HG02763 (cell line): ENCODE results near the gene SLC35A1.

Experiments used
- ATAC-seq: cut with Tn5 transposase; IDR thresholded peaks from one replicate; pipeline ENCODE4 v1.9.1; 2021; ENCODE audit warnings: mild to moderate bottlenecking, moderate library complexity; ENCODE audit not compliant: unreplicated experiment

The SLC35A1 gene

DNA sequence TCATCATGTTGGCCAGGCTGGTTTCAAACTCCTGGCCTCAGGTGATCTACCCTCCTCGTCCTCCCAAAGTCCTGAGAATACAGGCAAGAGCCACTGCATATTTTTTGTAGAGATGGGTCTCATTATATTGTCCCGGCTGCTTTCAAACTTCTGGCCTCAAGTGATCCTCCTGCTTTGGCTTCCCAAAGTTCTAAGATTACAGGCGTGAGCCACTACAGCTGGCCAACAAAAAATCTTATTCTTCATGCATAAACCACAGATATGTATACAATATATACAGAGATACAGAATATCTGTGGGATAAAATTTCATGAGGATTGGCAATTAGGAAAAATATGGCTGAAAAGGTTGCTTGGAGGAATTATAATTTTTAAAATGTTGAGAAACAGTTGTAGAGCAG is 49.9 kb downstream of the SLC35A1 start:
- ATAC-seq = no peak

DNA sequence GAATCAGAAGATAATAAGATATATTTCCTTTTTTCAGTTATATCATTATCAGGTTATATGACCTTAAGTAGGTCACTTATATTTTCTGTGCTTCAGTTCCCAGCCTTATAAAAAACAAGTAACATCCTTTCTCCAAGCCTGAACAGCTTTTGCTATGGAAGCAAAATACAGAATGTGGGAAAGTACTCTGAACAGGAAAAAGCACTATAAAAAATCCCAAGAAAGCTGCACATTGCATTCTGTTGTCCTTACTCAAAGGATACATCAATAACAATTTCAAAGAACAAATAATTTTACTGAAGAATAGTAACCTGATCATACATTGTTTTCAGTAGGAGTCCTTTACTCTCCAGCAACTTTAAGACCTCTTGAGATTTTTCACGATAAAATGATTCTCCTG is 56.4 kb downstream of the SLC35A1 start:
- ATAC-seq = no peak

DNA sequence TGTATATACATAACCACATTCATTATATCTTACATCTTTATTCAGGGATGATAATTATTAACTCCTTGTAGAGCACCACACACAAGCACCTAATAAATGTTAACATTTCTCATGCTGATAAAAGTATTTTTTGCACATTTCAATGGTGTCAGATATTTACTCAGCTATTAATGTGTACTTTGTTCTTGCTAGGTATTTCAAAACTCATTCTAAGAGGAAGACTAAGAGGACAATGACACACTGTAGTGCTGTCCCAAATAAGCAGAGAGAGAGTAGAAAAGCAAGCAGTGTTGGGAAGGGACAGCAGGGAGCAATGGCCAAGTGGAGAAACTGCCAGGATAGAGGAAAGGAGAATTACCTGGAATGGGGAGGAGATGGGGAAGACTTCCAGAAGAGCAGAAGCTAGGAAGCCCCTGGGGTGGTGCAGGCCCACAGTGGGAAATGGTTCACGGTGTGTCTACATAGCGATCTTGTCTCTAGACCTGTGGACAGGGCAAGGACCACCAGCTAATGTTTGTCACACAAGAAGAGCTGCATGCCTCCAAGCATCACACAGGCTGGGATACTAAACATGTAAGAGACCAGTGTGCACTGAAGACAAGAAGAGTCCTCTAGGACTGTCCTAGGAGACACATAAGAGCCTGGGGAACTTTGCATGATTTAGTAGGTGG is 61.7 kb downstream of the SLC35A1 start:
- no peak for ATAC-seq

DNA sequence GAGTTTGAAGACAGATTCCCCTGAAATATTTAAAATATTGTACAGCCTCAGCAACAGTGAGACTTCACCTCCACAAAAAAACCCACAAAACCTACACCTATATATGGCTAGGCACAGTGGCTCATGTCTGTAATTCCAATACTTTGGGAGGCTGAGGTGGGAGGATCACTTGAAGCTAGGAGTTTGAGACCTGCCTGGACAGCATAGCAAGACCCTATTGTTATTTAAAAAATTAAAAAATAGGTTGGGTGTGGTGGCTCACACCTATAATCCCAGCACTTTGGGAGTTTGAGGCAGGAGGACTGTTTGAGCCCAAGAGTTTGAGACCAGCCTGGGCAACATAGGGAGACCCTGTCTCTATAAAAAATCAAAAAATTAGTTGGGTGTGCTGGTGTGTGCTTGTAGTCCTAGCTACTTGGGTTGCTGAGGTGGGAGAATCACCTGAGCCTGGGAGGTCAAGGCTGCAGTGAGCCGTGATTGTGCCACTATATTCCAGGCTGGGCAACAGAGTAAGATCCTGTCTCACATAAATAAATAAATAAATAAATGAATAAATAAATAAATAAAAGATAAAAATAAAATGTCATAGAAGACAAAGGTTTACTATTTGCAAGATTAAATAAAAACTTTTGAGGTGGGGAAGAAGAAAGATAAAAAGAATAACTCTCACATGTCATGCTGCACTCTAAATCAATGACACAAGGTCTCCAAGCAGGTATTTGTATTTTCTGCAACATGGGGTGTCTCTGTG is 65.9 kb downstream of the SLC35A1 start:
- ATAC-seq = no peak

DNA sequence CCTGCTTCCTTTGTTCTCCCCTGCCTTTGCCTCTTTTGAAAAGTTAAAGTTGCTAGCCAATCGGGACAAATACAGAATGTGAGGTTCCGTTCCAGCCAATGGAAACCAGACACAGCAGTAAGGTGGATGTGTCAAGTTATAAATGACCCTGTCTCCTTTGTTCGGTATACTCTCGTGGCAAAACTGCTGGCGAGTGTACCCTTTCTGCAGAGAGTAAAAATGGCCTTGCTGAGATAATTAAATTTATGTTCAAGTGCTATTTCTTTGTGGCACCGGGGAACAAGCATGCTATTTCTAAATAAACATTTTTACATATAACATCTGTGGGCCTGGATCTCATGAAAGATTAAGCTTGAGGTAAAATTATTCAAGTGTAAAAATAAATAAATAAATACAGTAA is 66.8 kb downstream of the SLC35A1 start:
- no peak for ATAC-seq

DNA sequence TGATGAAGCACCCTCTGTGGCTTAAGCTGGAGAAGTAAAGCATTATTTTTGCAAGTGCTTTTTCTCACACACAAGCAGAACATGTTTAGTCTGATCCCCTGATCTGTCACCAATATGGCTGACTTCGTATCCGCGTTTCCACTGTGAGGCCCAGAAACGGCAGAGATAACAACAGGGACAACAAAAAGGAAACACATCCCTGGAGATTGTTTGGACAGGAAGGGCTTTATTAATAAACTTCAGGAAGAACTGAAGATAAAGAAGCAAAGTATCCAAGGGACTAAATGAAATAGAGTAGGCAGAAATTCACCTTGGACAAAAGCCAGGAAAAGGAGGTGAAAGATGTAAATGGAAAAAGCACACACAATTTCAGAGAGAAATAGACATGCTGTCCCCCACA is 67.8 kb downstream of the SLC35A1 start:
- ATAC-seq = no peak

DNA sequence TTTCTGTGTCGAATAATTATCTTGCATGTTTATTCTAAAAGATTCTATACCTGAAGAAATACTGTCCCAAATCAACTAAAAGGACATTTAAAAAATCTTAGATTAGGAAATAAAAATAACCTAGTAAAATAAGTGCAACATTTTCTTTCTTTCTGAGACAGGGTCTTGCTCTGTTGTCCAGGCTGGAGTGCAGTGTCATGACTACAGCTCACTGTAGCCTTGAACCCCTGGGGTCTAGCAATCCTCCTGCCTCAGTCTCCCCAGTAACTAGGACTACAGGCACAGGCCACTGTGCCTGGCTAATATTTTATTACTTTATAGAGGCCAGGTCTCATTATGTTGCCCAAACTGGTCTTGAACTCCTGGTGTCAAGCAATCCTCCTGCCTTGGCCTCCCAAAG is 68.3 kb downstream of the SLC35A1 start:
- no peak for ATAC-seq

DNA sequence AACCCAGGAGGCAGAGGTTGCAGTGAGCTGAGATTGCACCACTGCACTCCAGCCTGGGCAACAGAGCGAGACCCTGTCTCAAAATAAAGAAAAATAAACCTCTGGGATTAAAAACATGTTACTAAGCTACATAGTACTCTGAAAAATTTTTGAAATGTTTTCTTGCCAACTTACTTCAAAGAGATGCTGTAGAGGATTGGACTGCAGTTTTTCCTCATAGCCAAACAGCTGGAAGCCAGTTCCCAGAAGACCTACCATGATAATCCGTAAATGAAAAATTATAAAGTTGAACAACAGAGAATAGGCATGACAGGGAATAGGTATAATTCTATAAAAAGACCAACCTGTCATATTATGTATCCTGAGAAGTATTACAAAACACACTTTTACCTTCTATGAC is 69.0 kb downstream of the SLC35A1 start:
- no peak for ATAC-seq

DNA sequence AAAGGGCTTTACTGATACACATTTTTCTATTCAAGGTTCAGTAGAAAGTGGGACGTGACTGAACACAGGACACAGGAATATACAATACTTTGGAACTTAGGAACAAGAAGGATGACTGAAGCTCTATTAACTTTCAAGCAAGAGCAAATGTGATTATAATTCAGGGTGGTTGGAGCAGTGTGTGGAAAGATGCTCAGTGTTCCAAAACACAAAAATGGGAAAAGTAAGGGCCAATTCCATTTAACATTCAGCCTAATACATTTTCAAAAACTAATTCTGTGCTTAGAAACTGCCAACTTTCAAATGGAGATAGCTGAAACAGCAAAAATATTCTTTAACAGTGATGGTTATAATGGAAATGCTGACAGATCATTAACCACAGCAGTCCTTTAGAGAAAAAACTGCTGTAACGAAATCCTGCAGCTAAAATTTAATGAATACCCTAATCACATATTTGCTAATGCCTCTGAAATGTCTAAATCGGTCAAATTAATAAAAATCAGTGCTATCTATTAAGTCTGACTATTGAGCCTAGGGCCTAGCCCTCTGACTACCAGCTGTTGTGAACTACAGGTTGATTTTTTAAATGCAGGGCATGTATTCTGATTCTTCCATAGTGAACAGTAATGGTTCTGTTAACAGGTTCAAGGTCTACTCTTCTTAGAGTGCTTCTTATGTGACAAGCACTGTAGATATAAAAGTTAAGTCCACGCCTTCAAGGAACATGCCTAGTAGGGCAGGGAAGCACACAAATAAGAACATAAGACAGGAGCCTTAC is 71.1 kb downstream of the SLC35A1 start:
- no peak for ATAC-seq

DNA sequence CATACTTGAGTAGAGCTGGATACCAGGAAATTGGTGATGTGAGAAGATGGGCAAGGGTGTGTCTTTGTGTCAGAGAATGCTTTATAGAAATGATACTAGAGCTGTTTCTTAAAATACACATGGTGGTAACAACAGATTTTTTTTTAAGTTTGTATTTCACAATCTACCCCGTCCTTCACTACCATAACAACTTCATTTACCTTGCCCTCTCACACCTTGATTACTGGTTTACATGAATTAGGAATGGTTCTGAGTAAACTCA is 71.6 kb downstream of the SLC35A1 start:
- no peak for ATAC-seq

DNA sequence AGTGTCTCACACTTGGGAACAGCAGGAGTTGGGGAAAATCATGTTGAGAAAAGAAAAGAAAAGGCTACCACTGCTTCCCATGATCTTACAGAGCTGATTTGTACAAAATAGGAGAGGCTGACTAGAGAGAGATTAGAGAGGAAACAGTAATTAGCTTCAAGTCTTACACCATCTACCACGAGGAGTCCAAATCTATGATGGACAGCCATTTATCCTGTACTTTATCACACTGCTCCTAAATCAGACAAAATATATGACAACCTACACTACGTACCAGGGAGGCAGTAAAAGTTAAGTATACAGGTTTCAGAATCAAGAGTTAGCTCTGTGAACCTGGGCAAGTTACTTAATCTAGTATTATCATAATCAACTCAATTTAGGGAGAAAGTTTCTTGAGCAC is 79.0 kb downstream of the SLC35A1 start:
- no peak for ATAC-seq

DNA sequence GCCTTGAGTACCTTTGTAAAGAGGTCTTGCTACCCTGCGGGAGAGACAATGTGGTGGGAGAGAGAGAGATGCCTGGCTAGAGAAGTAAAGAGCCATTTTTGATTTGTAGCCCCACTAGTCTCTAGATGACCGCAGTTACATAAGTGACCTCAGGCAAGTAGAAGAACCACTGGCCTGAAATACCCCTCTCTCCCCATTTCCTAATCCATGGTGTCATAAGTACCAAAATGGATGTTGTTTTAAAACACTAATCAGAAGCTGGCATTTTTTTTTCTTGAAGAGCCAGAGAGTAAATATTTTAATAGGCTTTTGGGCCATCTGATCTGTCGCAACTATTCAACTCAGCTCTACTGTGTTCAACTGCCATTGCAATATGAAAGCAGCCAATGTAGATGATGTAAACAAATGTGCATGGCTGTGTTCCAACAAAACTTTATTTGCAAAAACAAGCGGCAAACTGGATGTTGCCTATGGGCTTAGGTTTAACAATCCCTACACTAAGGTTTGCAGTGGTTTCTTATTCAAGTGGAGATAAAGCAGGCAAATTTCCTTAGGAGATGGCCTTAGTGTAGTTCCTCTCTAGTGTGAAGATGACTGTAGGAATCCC is 80.5 kb downstream of the SLC35A1 start:
- ATAC-seq = no peak

DNA sequence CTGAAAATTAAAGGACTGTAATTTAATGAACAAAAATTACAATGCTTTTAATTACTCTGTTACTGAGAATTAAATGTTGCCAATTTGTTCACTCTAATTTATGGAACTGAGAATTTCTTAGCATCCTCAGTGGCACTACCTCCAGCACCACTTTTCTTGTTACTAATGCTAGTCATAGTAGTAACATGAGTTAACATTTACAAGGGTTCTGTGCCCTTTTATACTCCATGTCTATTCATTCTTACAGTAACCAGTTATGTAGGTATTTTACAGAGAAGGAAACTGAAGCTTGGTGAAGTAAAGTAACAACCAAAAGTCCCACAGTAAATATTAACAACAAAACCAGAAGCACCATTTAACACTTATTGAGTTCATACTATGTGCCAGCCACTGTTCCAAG is 82.7 kb downstream of the SLC35A1 start:
- no peak for ATAC-seq

DNA sequence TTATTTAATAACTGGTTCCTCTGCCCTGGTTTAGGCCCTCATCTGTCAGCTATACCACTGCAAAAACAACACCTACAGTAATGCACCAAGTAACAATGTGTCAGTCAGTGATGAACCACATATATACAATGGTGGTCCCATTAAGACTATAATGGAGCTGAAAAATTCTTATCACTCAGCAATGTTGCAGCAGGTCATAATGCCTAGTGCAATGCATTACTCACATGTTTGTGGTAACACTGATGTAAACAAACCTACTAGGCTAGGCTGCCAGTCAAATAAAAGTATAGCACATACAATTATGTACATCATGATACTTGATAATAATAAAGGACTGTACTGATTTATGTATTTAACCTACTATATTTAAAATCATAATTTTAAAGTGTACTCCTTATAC is 85.7 kb downstream of the SLC35A1 start:
- ATAC-seq = no peak

DNA sequence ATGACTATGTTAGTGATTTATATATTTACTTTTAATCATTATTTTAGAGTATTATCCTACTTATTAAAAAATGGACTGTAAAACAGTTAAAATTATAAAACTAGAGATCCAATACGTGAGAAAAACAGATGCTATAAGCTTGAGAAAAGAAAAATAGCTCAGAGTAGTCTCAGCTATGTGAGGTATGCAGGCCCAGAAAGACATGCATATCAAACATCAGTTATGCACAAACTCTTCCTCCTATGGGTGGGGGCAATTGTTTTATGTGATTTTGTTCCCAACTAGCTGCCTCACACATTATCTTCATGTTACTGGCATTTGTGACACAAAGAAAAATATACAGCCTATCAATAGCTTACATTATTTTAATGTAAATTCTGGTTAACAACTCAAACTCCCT is 88.2 kb downstream of the SLC35A1 start:
- no peak for ATAC-seq
